EL (cell line): ENCODE measurements around the gene LMX1A.

ENCODE experiments used
- DNase-seq: peaks from one replicate; pipeline ENCODE4 v3.0.0-alpha.2; 2016

LMX1A gene

GRCh38 chr1:165152109-165152508 lies 204.4 kb downstream of the LMX1A start:
- DNase-seq: no peak
